Measurements from ENCODE around the gene NCBP1.
"Not testable (repeated sequence)": the region's sequence is repeated elsewhere in the genome, so short reads cannot be mapped to it uniquely, and the experiment has no call there.

GRCh38 chr9:97586909-97587308 lies 46.7 kb upstream of the NCBP1 start:
- TF ChIP-seq CTCF (conservative IDR thresholded peaks at IDR 0.05; ENCODE audit: low read depth, low read length); EZH2 (IDR thresholded peaks at IDR 0.05; ENCODE audit: low read length, unreplicated experiment); EZH2phosphoT487 (IDR thresholded peaks at IDR 0.05; ENCODE audit: borderline replicate concordance, low read length): not testable (repeated sequence)

All from PC-3 (cell line).